Measurements from ENCODE around the gene MLPH.

The MLPH gene

GRCh38 chr2:237538901-237539300, 51.9 kb downstream of the MLPH start:
- no peak for DNase-seq (ENCODE audit: extremely low spot score)
- no peak for TF ChIP-seq SP1 (IDR thresholded peaks at IDR 0.05)
- no peak for TF ChIP-seq BHLHE40 (IDR thresholded peaks at IDR 0.05; ENCODE audit: borderline replicate concordance)
- TF ChIP-seq FOXA1 (IDR thresholded peaks at IDR 0.05) = no peak
- no peak for TF ChIP-seq SUZ12 (IDR thresholded peaks at IDR 0.05)
- TF ChIP-seq ELF4 (IDR thresholded peaks at IDR 0.05) = no peak
- no peak for TF ChIP-seq PKNOX1 (IDR thresholded peaks at IDR 0.05)
- TF ChIP-seq L3MBTL2 (conservative IDR thresholded peaks at IDR 0.05) = no peak
- no peak for TF ChIP-seq NFRKB (IDR thresholded peaks at IDR 0.05)
- no peak for TF ChIP-seq FOXM1 (IDR thresholded peaks at IDR 0.05; ENCODE audit: borderline replicate concordance)
- ChIA-PET CTCF (no interaction called here), POLR2A (no interaction called here)

GRCh38 chr2:237539681-237540080, 52.6 kb downstream of the MLPH start:
- CTCF ChIA-PET = no interaction called here
- TF ChIP-seq CTBP1 (IDR thresholded peaks at IDR 0.05; ENCODE audit: borderline replicate concordance) (no peak), NFRKB (IDR thresholded peaks at IDR 0.05) (no peak), LEF1 (IDR thresholded peaks at IDR 0.05; ENCODE audit: borderline replicate concordance) (no peak), BHLHE40 (IDR thresholded peaks at IDR 0.05; ENCODE audit: borderline replicate concordance) (no peak), ELF4 (IDR thresholded peaks at IDR 0.05) (no peak), ZNF384 (IDR thresholded peaks at IDR 0.05) (no peak), TARDBP (IDR thresholded peaks at IDR 0.05) (no peak), L3MBTL2 (conservative IDR thresholded peaks at IDR 0.05) (no peak), PKNOX1 (IDR thresholded peaks at IDR 0.05) (no peak)
- POLR2A ChIA-PET = no interaction called here
- DNase-seq (ENCODE audit: extremely low spot score) = no peak

- TF ChIP-seq FOXK2 (IDR thresholded peaks at IDR 0.05) (no peak), NFRKB (IDR thresholded peaks at IDR 0.05) (no peak), SP1 (IDR thresholded peaks at IDR 0.05) (no peak), ARNT (IDR thresholded peaks at IDR 0.05) (no peak), HDGF (IDR thresholded peaks at IDR 0.05; ENCODE audit: borderline replicate concordance) (no peak), LEF1 (IDR thresholded peaks at IDR 0.05; ENCODE audit: borderline replicate concordance) (no peak), TARDBP (IDR thresholded peaks at IDR 0.05) (no peak), FOXM1 (IDR thresholded peaks at IDR 0.05; ENCODE audit: borderline replicate concordance) (no peak), BHLHE40 (IDR thresholded peaks at IDR 0.05; ENCODE audit: borderline replicate concordance) (no peak), SUZ12 (IDR thresholded peaks at IDR 0.05) (no peak), CTBP1 (IDR thresholded peaks at IDR 0.05; ENCODE audit: borderline replicate concordance) (no peak)
- DNase-seq (ENCODE audit: extremely low spot score) = no peak
- POLR2A ChIA-PET = no interaction called here
- CTCF ChIA-PET = no interaction called here
These were observed 53.2 kb downstream of the MLPH start for GRCh38 chr2:237540223-237540775.

- DNase-seq (ENCODE audit: extremely low spot score) = no peak
- TF ChIP-seq SP1 (IDR thresholded peaks at IDR 0.05) = no peak
- no peak for TF ChIP-seq SUZ12 (IDR thresholded peaks at IDR 0.05)
- TF ChIP-seq ZNF384 (IDR thresholded peaks at IDR 0.05) = no peak
- ChIA-PET CTCF (no interaction called here), POLR2A (no interaction called here)
These were observed 53.8 kb downstream of the MLPH start for GRCh38 chr2:237540823-237541222.

GRCh38 chr2:237541243-237541642, 54.2 kb downstream of the MLPH start:
- CTCF ChIA-PET = no interaction called here
- TF ChIP-seq FOXA1 (IDR thresholded peaks at IDR 0.05) (no peak), ARNT (IDR thresholded peaks at IDR 0.05) (no peak), SP1 (IDR thresholded peaks at IDR 0.05) (no peak), LEF1 (IDR thresholded peaks at IDR 0.05; ENCODE audit: borderline replicate concordance) (no peak), CTBP1 (IDR thresholded peaks at IDR 0.05; ENCODE audit: borderline replicate concordance) (no peak), PKNOX1 (IDR thresholded peaks at IDR 0.05) (no peak), TARDBP (IDR thresholded peaks at IDR 0.05) (no peak), ZNF384 (IDR thresholded peaks at IDR 0.05) (no peak), NFRKB (IDR thresholded peaks at IDR 0.05) (no peak), ELF4 (IDR thresholded peaks at IDR 0.05) (no peak), FOXM1 (IDR thresholded peaks at IDR 0.05; ENCODE audit: borderline replicate concordance) (no peak), L3MBTL2 (conservative IDR thresholded peaks at IDR 0.05) (no peak), FOXK2 (IDR thresholded peaks at IDR 0.05) (no peak)
- DNase-seq (ENCODE audit: extremely low spot score) = no peak
- POLR2A ChIA-PET = no interaction called here

GRCh38 chr2:237542001-237542704, 55.1 kb downstream of the MLPH start:
- no peak for TF ChIP-seq L3MBTL2 (conservative IDR thresholded peaks at IDR 0.05)
- TF ChIP-seq ARNT (IDR thresholded peaks at IDR 0.05) = no peak
- TF ChIP-seq SUZ12 (IDR thresholded peaks at IDR 0.05) = no peak
- no peak for TF ChIP-seq NFRKB (IDR thresholded peaks at IDR 0.05)
- no peak for TF ChIP-seq FOXA1 (IDR thresholded peaks at IDR 0.05)
- TF ChIP-seq ZNF384 (IDR thresholded peaks at IDR 0.05) = no peak
- TF ChIP-seq ELF4 (IDR thresholded peaks at IDR 0.05) = no peak
- TF ChIP-seq SP1 (IDR thresholded peaks at IDR 0.05) = no peak
- DNase-seq (ENCODE audit: extremely low spot score) = no peak
- ChIA-PET POLR2A (no interaction called here), CTCF (no interaction called here)
